ENCODE measurements around the gene ATP8A1.

GRCh38 chr4:42618023-42618422, 38.9 kb downstream of the ATP8A1 start:
- TF ChIP-seq CTCF (IDR thresholded peaks at IDR 0.05) (no peak), POLR2A (IDR thresholded peaks at IDR 0.05) (no peak)

Data from body of pancreas (tissue), 4 donors.